GM10266 (cell line): ENCODE results near the gene XDH.

ENCODE experiments used
- DNase-seq: peaks from one replicate; pipeline ENCODE4 v3.0.0; 2012; ENCODE audit errors: extremely low spot score
- CTCF ChIP-seq: IDR thresholded peaks from 2 replicates; pipeline ENCODE4 v1.5.1; 2012; ENCODE audit warnings: mild to moderate bottlenecking, low read depth; ENCODE audit not compliant: control insufficient read depth, insufficient read depth; ENCODE audit errors: missing control alignments

XDH gene

GRCh38 chr2:31312898-31313297, 101.6 kb downstream of the XDH start:
- DNase-seq = no peak
- TF ChIP-seq CTCF = no peak

DNA sequence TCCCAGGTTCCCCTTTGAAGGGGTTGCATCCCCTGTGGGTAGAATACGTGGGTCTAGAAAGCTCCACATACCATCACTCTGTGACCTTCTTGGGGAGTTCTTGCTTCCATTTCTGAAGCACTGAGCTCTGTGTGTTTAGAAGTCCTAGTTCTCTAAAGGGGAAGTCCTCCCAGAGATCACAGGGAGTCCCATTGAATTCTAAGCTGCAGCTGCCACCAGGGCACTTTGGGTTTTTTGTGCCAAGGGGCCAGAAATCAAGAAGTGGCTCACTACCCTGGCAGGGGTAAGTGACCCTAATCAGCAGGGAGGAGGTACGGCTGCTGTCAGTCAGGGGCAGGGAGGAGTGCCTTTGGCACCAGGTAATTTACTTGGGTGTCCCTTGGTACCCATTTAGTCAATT, 109.7 kb downstream of the XDH start:
- no peak for DNase-seq
- TF ChIP-seq CTCF = no peak

GRCh38 chr2:31302940-31303563, 111.5 kb downstream of the XDH start:
- DNase-seq = no peak
- no peak for TF ChIP-seq CTCF

DNA sequence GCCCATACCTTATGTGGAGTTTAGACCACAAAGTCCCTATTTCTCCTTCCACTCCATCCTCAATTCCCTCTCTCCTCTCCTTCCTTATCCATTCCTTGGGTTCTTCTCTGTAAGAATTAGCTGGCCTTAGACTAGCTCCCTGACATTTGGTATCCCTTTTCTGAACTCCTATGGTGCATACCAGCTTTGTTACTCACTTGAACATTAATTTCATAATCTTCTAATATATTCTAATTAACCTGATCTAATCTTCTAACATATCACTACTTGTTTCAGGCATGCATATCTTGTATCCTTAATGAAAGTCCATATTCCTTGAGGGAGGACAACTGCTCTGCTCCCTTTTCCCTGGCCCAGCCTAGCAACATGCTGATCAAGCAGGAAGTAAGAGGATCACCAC, 114.2 kb downstream of the XDH start:
- TF ChIP-seq CTCF = no peak
- DNase-seq = no peak

GRCh38 chr2:31299547-31299946, 115.0 kb downstream of the XDH start:
- TF ChIP-seq CTCF = no peak

GRCh38 chr2:31297751-31298150, 116.8 kb downstream of the XDH start:
- TF ChIP-seq CTCF = no peak

More at GRCh38 chr2:31299547-31299946, 115.0 kb downstream of the XDH start:
- no peak for DNase-seq

GRCh38 chr2:31296641-31297287, 117.8 kb downstream of the XDH start:
- DNase-seq = no peak
- no peak for TF ChIP-seq CTCF

More at GRCh38 chr2:31297751-31298150, 116.8 kb downstream of the XDH start:
- DNase-seq = no peak
